Hematopoietic multipotent progenitor cell treated with erythropoietin and hydrocortisone succinate and interleukin-3 and kit ligand, for 15 days (in vitro differentiated cells): ENCODE results near the gene APOL3.
"Not testable (repeated sequence)": the region's sequence is repeated elsewhere in the genome, so short reads cannot be mapped to it uniquely, and the experiment has no call there.

Experiments
- DNase-seq: peaks from one replicate; pipeline ENCODE4 v3.0.0-alpha.2; 2015; ENCODE audit warnings: low spot score

APOL3 gene

DNA sequence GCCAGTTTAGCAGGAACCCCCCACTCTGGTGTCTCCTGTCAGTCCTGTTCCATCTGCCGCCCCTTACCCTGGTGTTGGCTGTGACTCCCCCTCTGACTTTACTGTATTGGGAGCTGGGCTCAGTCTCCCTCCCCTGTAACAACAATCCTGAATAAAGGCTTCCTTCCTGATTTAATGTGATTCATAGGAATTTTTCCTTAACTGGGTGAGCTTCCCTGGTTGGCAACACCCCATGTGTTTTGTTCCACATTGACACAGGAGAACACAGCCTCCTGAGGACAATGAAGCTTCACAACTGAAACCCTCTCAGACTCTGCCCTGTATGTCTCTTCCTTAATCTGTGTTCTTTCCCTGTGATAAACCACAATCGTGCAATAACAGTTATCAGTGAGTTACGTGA, 32.6 kb upstream of the APOL3 start:
- no peak for DNase-seq

DNA sequence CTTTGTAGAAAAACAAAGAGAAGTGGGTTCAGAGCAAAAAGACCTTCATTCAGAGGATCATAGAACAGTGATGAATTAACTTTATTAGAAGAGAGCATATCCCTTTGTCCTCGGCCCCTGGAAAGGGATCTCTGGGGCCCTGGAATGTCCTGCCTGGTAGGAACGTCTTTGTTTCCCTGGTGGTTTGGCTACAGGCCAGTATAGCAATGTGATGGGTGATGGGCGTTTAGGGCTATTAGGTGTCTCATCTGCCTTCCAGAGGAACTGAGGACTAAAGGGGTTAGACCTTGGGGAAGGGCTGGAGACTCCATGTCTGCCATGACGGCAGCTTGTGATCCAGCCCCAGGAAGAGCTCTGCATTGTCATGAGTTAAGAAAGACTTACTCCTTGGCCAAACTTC, 32.0 kb upstream of the APOL3 start:
- DNase-seq = no peak

DNA sequence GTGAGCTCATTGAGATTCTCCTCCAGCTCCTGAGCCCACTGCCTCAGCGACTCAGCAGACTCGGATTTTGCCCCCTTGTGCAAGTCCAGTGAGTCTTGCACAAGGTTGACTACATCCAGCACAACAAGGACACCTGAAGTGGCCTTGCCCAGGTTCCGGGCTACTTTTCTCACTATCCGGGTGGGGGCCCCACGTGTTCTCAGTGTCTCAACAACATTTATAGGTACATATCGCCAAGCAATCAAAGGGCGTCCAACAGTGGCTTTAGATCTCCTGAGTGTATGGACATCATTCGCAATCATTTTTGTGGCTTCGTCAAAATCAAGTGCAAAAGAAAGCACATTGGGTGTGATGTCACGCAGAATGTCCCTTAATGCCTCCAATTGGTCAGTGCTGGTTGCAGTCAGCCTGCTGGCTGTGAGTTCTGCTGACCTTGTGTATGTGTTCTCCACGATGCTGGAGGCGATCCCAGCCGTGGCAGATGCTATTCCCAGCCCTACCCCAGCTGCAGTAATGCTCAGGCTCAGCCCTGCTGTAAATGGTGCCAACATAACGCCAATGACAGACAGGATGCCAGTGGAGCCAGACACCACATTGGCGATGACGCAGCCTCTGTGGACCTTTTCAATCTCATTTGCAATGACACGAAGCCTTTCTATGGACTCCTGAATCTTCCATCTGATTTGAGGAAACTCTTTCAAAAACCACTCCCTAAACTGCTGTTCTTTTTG, 30.7 kb upstream of the APOL3 start:
- DNase-seq = no peak

DNA sequence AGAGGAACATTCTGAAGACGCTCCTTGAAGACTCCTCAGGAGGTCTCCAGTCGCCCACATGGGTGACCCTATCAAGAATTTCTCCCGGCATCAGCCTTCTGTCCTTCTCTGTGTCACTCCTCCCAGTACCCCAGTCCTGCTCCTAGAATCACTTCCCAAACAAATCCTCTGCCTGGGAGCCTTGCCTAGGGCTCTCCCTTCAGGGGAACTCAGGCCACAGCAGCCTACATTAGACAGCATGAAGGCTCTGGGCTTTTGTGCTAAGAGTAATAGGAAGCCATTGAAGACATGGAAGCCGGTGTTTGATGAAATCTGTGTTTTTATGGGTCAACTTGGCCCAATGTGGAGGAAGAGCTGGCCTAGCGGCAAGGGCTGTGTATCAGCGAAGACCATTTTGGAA, 27.3 kb upstream of the APOL3 start:
- not testable (repeated sequence) for DNase-seq

DNA sequence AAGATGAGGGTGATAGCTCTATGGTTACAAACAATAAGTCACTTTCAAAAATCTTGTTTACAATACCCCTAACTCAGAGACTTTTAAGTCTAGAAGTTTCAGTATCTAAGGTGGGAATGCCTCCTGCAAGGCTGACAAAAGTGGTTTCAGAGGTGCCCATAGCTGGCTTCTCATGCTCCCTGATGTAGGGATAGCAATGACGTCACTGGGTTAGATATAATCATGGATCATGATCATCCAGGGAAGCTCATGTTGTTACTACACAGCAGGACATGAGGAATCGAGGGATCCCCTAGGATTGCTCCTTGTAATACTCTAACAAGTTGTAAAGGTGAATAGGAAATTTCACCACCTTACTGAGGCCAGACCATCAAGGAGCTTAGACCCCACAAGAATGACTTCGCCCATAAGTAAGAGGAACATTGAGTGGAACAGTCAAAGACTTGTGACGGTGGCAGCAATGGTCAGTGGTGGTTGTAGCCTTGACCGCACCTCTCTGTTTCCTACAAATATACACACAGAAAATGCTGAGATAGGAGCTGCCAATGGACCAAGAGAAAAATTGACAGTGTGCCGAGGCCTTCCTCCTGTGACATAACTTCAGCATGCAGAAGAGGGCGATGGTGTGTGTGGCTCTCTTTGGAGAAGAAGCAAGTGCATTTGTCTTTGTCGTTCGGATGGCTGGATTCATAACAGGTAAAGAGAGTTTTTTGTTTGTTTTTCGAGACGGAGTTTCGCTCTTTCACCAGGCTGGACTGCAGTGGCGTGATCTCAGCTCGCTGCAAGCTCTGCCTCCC, 25.5 kb upstream of the APOL3 start:
- no peak for DNase-seq

DNA sequence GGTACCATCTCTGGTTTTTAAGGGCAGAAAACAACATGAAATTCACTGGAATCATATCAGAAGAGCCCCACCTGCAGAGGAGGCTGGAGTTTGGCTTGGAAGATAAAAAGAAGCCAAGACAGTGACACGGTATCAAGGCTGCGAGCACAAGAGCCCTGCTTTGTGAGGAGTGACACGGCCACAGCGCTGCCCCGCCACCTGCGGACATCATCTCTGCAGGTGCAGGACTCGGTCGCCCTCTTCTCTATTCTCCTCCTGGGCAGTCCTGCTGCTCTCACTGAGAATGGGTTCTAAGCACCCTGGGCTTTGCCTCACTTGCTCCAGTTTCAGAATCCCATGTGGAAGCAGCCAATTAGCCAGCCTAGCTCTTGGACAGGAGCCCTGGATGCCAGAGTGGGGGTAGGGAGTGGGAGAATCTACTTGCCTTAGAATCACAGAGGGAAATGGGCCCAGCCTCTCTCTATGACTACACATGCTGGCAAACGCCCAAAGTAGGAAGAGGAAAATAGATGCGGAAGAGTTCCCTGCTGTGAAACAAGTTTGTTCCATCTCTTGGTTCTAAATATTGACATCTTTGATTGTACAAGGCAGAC, 24.0 kb upstream of the APOL3 start:
- no peak for DNase-seq

DNA sequence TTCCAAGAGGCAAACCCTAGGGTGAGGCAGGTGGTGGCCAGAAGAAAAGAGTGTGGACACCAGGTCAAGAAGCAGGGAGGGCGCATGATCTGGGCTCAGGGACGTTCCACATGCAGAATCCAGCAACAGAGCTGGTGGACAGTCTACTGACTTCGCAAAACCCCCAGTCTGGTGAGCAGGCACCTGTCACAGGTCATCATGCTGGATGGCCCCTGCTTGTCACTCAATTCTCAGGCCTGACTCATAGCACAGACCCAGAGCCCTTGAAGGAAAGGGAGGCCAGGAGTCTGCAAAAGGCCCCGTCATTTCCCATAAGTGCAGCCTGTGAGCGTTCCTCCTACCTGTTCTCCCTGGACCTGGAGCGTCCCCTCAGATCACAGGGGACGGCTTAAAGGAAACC, 22.9 kb upstream of the APOL3 start:
- DNase-seq = no peak

DNA sequence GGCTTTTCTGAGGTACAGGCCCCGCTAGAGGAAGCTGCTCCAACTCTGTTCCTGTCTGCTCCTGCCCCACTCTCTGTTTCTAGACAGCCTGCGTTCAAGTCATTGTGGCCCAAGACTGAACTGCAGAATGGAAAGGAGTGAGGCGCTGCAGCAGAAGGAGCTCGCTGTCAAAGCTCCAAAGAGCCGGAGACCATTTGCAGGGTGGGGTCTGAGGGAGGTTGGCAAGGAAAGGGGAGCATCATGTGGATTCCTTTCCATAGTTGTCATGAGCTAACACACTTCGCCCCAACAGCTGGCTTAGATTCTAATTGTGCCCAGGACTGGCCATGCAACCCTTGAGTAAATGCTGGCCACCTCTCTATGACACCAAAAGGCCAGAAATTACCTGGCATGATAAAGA, 22.3 kb upstream of the APOL3 start:
- DNase-seq = no peak

DNA sequence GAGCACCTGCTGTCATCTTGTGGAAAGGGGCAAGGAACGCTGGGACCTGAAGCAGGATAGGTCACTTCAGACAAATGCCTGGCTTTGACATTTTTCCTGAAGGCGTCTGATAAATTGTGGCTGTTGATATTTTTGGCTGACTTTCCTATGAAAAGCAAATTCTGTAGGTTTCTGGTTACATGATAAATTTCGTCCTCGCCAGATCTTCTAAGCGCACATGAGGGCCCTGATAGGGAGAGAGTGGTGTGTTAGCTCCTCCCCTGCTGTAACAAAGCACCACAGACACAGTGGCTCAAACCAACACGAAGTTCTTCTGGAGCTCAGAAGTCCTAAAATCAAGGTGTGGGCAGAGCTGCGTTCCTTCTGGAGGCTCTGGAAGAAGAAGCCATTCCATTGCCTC, 21.5 kb upstream of the APOL3 start:
- peak; percentile 72 for DNase-seq

DNA sequence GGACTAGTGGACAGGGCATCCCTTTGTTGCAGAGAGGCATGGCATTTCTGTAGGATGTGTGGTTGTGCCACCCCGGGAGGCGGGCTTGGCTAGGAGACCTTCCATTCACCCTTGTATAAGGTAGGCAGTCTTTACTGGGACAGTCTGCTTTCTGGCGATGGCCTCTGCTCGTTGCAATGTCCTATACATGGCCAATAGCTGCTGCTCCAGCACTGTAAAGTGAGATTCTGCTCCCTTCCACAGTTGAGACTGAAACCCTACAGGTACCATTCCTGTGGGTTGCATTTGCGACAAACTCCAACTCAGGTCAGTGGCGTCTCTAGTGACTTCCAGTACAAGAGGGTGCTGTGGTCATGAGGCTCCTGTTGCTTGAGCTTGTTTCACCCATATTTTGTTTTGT, 20.4 kb upstream of the APOL3 start:
- DNase-seq = no peak

DNA sequence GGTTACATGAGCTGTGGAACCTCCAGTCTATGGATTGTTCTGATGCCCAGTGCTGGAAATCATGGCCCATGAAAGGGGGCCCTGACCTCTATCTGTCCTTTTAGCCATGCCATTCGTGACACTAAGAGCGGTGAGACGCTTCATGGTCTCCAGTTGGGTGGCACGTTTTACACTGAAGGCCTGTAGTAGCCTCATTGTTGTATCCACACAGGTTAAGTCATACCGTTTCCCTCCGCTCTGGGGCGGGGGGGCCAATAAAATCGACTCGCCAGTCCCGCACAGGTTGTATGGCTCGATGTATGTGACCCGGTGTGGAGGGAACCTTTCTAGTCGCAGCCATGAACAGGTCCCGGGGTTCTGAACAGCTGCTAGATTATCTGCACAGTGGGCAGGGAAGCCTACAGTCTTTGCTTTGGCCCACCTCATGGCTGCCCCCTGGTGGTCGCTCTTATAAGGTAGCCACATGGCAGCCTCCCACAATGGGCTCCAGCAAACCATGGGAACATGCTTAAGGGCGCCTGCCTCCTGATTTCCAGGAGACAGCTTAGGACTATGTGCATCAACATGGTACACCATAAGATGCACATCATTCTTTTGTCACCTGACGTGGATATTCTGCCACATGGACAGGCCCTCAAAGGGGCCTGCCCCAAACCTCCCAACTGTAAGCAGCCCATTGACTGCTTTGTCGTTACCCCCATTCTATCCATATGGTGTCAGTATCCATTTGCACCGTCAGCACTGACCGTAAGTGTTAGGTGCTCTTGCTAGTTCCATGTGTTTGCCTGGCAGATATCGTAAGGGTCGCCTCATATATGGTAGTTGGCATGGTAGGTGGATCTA, 19.7 kb upstream of the APOL3 start:
- DNase-seq = peak; percentile 89

DNA sequence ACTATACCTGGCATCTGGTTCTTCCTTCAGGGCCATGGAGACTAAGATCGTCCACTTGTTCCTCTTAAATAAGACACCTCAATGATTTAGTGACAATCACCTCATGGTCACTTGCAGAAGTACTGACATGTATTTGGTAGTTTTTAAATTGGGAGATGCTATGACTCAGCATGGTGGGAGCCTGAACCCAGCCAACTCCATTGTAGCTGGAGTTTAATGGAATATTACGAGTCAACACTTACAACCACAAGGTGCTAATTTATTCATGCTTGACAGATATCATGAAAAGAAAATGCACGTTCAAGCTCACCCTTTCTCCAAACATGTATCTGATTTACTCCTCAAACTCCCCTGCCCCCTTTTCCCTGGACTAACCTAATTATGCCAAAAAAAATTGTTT, 16.6 kb upstream of the APOL3 start:
- no peak for DNase-seq

DNA sequence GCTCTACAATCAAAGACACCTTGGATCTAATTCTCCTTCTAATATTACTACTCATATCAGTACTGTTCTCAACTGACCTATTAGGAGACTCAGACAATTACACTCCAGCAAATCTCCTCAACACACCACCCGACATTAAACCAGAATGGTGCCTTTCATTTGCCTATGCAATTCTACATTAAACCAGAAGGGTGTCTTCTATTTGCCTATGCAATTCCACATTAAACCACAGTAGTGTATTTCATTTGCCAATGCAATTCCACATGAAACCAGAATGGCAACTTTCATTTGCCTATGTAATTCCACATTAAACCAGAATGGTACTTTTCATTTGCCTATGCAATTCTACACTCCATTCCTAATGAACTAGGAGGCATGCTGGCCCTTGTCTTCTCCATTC, 15.3 kb upstream of the APOL3 start:
- no peak for DNase-seq

DNA sequence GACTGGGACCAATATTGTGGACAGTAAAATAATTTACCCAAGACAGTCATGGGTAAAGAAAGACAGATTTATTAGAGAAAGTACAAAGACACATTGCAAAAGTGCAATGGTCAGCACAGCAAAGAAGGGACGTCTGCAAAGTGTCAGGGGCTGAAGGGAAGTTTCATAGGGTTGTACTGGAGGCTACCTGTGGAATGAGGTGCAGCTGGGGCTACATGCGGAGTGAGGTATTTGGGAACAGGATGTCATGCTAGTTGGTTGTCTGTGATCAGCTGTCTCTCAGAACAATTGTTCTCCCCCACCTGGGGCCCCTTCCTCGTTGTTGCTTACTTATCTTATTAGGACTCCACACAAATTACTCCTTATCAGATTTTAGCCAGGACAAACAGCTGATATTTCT, 11.4 kb upstream of the APOL3 start:
- no peak for DNase-seq

DNA sequence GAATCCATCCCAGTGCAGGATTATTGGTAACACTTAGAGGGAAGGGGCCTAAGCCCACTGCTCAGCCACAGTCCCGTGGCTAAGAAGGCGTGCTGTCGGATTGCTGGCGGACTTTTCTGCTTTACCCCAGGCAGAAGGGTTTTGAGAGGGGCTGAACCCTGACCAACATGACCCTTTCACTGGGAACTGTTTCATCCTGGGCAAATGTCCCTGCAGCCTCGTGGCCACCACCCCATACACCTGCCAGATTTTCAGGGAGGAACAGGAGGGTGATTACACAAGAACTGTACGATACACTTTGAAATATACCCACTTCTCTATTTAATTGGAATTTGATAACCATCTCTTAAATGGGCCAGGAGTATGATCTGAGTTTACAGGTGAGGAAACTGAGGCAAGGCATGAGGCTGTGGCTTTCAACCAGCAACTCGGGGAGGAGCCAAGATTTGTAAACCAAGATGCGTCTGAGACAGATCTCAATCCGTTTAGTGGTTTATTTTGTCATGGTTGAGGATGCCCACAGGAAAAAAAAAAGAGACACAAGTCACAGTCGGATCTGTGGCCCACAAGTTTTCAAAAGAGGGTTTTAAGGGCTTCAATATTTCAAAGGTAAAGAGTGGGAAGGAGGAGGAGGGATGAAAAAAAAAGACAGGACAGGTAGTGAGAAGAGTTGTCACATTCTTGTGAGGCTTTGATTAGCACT, 6.1 kb upstream of the APOL3 start:
- no peak for DNase-seq

DNA sequence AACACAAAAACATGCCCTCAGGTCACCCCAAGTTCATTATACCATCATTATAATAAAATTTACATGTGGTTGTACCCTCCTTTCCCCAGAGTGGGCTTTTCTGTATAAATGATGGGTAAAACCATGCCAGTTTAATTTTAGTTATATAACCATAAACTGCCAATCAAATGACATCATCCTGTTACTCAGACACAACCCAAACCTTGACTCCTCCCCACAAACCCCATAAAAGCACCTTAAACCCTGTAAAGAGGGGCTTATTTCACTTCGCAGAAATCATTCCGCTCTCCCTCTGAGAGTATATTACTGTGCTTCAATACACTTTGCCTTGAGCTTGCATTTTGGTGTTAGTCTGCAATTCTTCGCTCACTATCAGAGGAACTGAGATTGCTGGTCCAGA, 5.5 kb upstream of the APOL3 start:
- DNase-seq = no peak

DNA sequence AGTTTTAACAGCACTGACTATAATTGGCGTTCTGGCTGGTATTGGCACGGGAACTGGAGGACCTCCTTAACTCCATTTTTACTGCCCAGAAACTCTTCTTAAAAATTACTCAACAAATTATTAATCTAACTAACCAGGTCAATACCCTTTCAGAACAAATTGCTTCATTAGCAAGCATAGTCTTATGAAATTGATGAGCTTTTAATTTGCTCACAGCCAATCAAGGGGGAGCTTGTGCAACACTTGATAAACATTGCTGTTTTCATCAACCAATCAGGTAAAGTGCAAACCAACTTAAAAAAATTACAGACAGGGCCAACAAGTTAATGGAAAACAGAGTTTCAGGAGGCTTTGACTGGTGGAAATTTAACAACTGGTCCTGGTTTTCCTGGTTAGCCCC, 4.6 kb upstream of the APOL3 start:
- no peak for DNase-seq

DNA sequence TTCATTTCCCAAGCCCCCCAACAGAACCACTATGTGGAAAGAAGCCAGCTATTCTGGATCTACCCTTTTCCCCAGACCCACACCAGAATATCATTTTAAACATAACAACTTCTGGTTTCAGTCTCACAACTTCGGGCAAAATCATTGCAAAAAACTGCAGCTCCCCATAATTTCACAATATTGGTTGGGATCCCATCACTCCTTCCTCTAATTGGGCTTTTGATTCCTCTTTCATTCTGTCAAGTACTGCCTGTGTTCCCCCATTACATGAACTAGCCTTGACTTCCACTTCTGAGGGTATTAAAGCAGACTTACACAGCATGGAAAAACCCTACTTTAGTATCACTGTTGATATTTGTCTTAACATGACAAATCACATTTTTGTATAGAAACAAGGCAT, 4.1 kb upstream of the APOL3 start:
- no peak for DNase-seq

DNA sequence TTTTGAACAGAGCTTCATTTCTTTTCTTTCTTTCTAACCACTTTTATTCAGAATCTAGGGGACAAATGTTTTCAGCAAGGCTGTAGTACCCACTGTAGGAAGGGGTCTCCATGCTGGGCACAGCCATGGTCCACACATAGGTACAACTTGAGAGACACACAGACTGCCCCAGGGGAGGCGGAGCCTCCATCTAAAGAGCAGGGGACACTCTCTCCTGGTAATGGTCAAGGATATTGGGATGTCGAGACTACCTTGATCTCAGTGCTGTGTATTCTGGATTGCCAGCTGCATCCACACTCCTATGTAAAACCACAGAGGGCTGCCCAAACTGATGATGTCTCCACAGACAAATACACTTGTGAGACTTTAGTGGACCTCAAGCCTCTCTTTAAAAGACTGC, 2.9 kb upstream of the APOL3 start:
- no peak for DNase-seq

DNA sequence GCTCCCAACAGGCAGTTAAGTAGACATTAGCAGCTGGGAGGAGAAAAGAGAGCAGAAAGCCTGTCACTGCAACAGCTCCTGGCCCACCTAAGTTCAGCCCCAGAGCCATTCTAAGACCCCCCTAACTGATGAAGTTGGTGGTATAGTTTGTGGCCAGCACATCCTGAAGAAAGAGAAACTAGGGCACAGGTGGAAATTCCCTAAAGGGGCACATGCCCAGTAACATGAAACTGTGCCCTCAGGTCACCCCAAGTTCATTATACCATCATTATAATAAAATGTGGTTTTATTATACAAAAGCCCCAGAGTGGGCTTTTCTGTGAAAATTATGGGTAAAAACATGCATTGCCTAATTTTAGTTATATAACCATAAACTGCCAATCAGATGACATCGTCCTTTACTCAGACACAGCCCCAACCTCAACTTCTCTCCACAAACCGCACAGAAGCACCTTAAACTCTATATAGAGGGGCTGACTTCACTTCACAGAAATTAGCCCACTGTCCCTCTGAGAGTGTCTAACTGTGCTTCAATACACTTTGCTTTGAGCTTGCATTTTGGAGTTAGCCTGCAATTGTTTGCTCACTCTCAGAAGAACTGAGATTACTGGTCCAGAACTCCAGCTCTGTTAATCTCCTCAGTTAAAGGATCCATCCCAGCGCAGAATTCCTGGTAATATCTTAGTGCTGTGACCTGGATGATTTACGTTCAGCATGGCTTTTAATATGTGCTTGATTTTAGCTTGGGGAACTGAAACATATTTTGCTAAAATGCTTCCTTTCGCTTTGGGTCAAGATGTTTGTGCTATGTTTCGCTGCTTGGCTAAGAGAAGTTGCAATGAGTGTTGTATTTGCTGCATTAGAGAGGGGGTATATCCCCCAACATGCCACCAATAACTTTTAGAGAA, 1.8 kb upstream of the APOL3 start:
- no peak for DNase-seq

DNA sequence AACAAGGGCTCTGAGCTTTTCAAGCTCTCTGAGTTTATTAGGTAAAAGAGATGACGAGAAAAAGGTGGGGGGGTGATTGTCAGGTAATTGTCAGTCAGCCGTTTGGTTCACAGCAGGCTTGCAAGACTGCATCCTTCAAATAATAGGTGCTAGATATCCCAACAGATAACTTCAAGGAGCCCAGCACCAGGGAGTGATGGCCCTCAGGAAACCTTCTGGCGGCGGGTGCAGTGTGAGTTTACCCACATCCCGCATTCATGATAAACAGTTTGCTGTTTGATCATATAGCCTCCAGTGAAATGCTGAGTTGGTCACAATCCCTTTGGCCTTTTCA, 1.2 kb upstream of the APOL3 start:
- not testable (repeated sequence) for DNase-seq
